Trophoblast cell (in vitro differentiated cells and primary cell): ENCODE results near the gene OTUB1.

Source experiments
- DNase-seq, 2 donors: peaks; one replicate each; pipeline ENCODE4 v3.0.0-alpha.2; 2016
- H2AFZ ChIP-seq: 2 replicates; pipeline ENCODE4 v1.6.1; 2013; ENCODE audit warnings: low read length, moderate library complexity, mild to moderate bottlenecking; ENCODE audit not compliant: insufficient read depth, poor library complexity
- H2AK5ac ChIP-seq: 2 replicates; pipeline ENCODE4 v1.6.1; 2013; ENCODE audit warnings: mild to moderate bottlenecking, low read length
- H2BK120ac ChIP-seq: 2 replicates; pipeline ENCODE4 v1.6.1; 2013; ENCODE audit warnings: low read length, mild to moderate bottlenecking, moderate library complexity; ENCODE audit not compliant: insufficient read depth, poor library complexity
- H2BK12ac ChIP-seq: 2 replicates; pipeline ENCODE4 v1.6.1; 2013; ENCODE audit warnings: mild to moderate bottlenecking, low read length, moderate library complexity
- H2BK5ac ChIP-seq: 2 replicates; pipeline ENCODE4 v1.6.1; 2013; ENCODE audit warnings: low read length, low read depth, moderate library complexity, mild to moderate bottlenecking; ENCODE audit not compliant: poor library complexity
- H3K14ac ChIP-seq: 2 replicates; pipeline ENCODE4 v1.6.1; 2013; ENCODE audit warnings: mild to moderate bottlenecking, low read length
- H3K18ac ChIP-seq: 2 replicates; pipeline ENCODE4 v1.6.1; 2013; ENCODE audit warnings: mild to moderate bottlenecking, low read length
- H3K23ac ChIP-seq: 2 replicates; pipeline ENCODE4 v1.6.1; 2013; ENCODE audit warnings: low read length
- H3K27ac ChIP-seq: 2 replicates; pipeline ENCODE4 v1.5.1; 2013; ENCODE audit warnings: low read depth, mild to moderate bottlenecking, inconsistent platforms, low read length, moderate library complexity
- H3K27me3 ChIP-seq: 2 replicates; pipeline ENCODE4 v1.6.1; 2013; ENCODE audit warnings: inconsistent platforms, mild to moderate bottlenecking, low read length, moderate library complexity; ENCODE audit not compliant: insufficient read depth
- H3K36me3 ChIP-seq, 2 experiments: 1 replicate in 1 of 2; 2 replicates in 1 of 2; pipeline ENCODE4 v1.6.1; 2013; ENCODE audit warnings: low read length in 2 of 2, mild to moderate bottlenecking in 2 of 2, moderate library complexity in 1 of 2; ENCODE audit not compliant: insufficient read depth in 2 of 2, control insufficient read depth in 1 of 2
- H3K4ac ChIP-seq: 2 replicates; pipeline ENCODE4 v1.6.1; 2013; ENCODE audit warnings: low read depth, mild to moderate bottlenecking, low read length, moderate library complexity
- H3K4me1 ChIP-seq, 2 experiments: 1 replicate in 1 of 2; 2 replicates in 1 of 2; pipeline ENCODE4 v1.6.1; 2013; ENCODE audit warnings: low read length in 2 of 2, mild to moderate bottlenecking in 2 of 2, moderate library complexity in 1 of 2; ENCODE audit not compliant: insufficient read depth in 2 of 2, control insufficient read depth in 1 of 2
- H3K4me2 ChIP-seq: 2 replicates; pipeline ENCODE4 v1.6.1; 2013; ENCODE audit warnings: inconsistent platforms, mild to moderate bottlenecking, low read length, moderate library complexity
- H3K4me3 ChIP-seq: 2 replicates; pipeline ENCODE4 v1.5.1; 2013; ENCODE audit warnings: mild to moderate bottlenecking, low read depth, low read length, inconsistent platforms
- H3K79me1 ChIP-seq: one replicate; pipeline ENCODE4 v1.6.1; 2013; ENCODE audit warnings: low read length
- H3K79me2 ChIP-seq: 2 replicates; pipeline ENCODE4 v1.6.1; 2013; ENCODE audit warnings: low read length, mild to moderate bottlenecking; ENCODE audit not compliant: control insufficient read depth, insufficient read depth, poor library complexity
- H3K9ac ChIP-seq: 2 replicates; pipeline ENCODE4 v1.6.1; 2013; ENCODE audit warnings: mild to moderate bottlenecking, low read length
- H3K9me3 ChIP-seq: 2 replicates; pipeline ENCODE4 v1.6.1; 2013; ENCODE audit warnings: low read depth, mild to moderate bottlenecking, control low read depth, inconsistent platforms, low read length; ENCODE audit not compliant: insufficient read depth
- H4K12ac ChIP-seq: 2 replicates; pipeline ENCODE4 v1.6.1; 2013; ENCODE audit warnings: low read depth, mild to moderate bottlenecking, low read length, moderate library complexity
- H4K8ac ChIP-seq: 2 replicates; pipeline ENCODE4 v1.6.1; 2013; ENCODE audit warnings: low read depth, mild to moderate bottlenecking, low read length, moderate library complexity
- H4K91ac ChIP-seq: one replicate; pipeline ENCODE4 v1.6.1; 2013; ENCODE audit warnings: low read depth, mild to moderate bottlenecking, low read length, moderate library complexity
- WGBS: extraction: QIAGEN DNeasy Blood & Tissue Kit; methylation state at CpG from one replicate; pipeline ENCODE4 v1.1.7; 2013; ENCODE audit warnings: missing lambda C conversion rate; ENCODE audit not compliant: insufficient read length, insufficient coverage; ENCODE audit errors: extremely low coverage; 5-methylcytosine and 5-hydroxymethylcytosine counted together

The OTUB1 gene

DNA sequence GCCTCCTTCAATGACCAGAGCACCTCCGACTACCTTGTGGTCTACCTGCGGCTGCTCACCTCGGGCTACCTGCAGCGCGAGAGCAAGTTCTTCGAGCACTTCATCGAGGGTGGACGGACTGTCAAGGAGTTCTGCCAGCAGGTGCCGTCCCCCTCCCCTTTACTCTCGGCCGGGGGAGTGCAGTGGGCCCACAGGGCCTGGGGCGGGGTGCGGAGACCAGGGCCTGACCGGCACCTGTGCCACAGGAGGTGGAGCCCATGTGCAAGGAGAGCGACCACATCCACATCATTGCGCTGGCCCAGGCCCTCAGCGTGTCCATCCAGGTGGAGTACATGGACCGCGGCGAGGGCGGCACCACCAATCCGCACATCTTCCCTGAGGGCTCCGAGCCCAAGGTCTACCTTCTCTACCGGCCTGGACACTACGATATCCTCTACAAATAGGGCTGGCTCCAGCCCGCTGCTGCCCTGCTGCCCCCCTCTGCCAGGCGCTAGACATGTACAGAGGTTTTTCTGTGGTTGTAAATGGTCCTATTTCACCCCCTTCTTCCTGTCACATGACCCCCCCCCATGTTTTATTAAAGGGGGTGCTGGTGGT, 11.0 kb downstream of the OTUB1 start:
- no peak overlapping the region for H2BK5ac ChIP-seq
- H3K36me3 ChIP-seq = peaks cover 49 to 51% of the 10 kb centered on the region in 2 experiments
- no peak overlapping the region for H3K18ac ChIP-seq
- no peak overlapping the region for H3K4me3 ChIP-seq
- peaks cover 15% of the 10 kb centered on the region in 2 experiments for H3K4me1 ChIP-seq
- H3K9ac ChIP-seq = no peak overlapping the region
- H4K8ac ChIP-seq = no peak overlapping the region
- no peak overlapping the region for H3K4me2 ChIP-seq
- H2AFZ ChIP-seq = no peak overlapping the region
- no peak overlapping the region for H4K12ac ChIP-seq
- WGBS = no CpG with 5 or more reads among the region's 27 CpGs
- no peaks in the 10 kb centered on the region for H3K27me3 ChIP-seq
- H2BK120ac ChIP-seq = no peak overlapping the region
- H2BK12ac ChIP-seq = no peak overlapping the region
- no peaks in the 10 kb centered on the region for H3K79me1 ChIP-seq
- H3K4ac ChIP-seq = no peak overlapping the region
- H4K91ac ChIP-seq = no peak overlapping the region
- no peaks in the 10 kb centered on the region for H3K79me2 ChIP-seq
- H3K14ac ChIP-seq = no peak overlapping the region
- H3K9me3 ChIP-seq = no peaks in the 10 kb centered on the region
- no peak overlapping the region for H3K27ac ChIP-seq
- no peak overlapping the region for H3K23ac ChIP-seq
- no peak for DNase-seq
- H2AK5ac ChIP-seq = no peak overlapping the region

- H3K79me2 ChIP-seq = no peaks in the 10 kb centered on the region
- no peak overlapping the region for H4K91ac ChIP-seq
- H3K4ac ChIP-seq = no peak overlapping the region
- DNase-seq = no peak
- H3K9ac ChIP-seq = no peak overlapping the region
- no peak overlapping the region for H3K27ac ChIP-seq
- H3K18ac ChIP-seq = no peak overlapping the region
- no peak overlapping the region for H3K4me3 ChIP-seq
- H2BK12ac ChIP-seq = no peak overlapping the region
- no peaks in the 10 kb centered on the region for H3K79me1 ChIP-seq
- no peaks in the 10 kb centered on the region for H3K27me3 ChIP-seq
- H2BK120ac ChIP-seq = no peak overlapping the region
- H2AK5ac ChIP-seq = no peak overlapping the region
- no CpG with 5 or more reads among the region's 11 CpGs for WGBS
- no peak overlapping the region for H3K4me2 ChIP-seq
- no peak overlapping the region for H4K12ac ChIP-seq
- no peak overlapping the region for H2AFZ ChIP-seq
- no peak overlapping the region for H2BK5ac ChIP-seq
- H4K8ac ChIP-seq = no peak overlapping the region
- peaks cover 2% of the 10 kb centered on the region for H3K9me3 ChIP-seq
- H3K36me3 ChIP-seq = peaks cover 48 to 50% of the 10 kb centered on the region in 2 experiments
- H3K14ac ChIP-seq = no peak overlapping the region
- H3K23ac ChIP-seq = no peak overlapping the region
- peaks cover 15% of the 10 kb centered on the region in 2 experiments for H3K4me1 ChIP-seq
These were observed 11.6 kb downstream of the OTUB1 start for GRCh38 chr11:63997801-63998337.

DNA sequence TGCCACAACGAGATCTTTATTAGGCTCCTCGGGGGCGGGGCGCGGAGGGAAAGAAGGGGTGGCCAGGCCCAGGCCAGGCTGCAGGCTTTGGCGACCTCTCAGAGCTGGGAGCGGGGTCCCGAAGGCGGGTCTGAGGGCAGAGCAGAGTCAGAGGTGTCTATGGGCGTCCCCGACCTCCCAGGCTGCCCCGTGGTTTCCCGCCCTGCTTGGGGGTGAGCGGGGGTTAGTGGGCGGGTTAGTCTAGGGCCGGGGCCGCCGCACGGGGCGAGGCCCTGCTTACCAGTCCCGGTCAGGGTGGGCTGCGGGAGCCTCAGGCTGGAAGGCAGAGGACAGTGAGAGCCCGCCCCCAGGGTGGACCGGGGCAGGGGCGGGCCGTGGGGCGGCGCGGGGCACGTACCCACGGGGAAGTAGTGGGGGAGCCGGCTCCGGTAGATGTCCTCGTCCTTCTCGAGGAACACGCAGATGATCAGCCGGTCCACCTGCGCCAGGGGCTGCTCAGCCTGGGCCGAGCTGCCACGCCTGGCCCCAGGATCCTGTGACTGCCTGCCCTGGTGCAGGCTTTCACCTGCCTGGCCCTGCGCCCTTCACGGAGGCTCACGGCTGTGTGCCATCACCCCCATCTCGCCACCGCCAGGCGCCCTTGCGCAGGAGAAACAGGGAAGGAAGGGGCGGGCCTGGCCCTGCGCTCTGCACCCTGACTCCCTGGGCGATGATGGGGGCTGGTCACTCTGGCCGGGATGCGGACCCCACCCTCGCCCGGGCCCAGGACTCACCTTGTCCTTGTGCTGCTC, 12.5 kb downstream of the OTUB1 start:
- no peak overlapping the region for H3K4ac ChIP-seq
- peaks cover 43 to 44% of the 10 kb centered on the region in 2 experiments for H3K36me3 ChIP-seq
- H3K23ac ChIP-seq = no peak overlapping the region
- H3K27ac ChIP-seq = no peak overlapping the region
- H3K79me2 ChIP-seq = no peaks in the 10 kb centered on the region
- H3K9me3 ChIP-seq = peaks cover 2% of the 10 kb centered on the region
- peak overlapping the region; percentile 59 for H3K4me3 ChIP-seq
- H3K27me3 ChIP-seq = no peaks in the 10 kb centered on the region
- H4K91ac ChIP-seq = no peak overlapping the region
- H3K4me1 ChIP-seq = peaks cover 15% of the 10 kb centered on the region in 2 experiments
- no peak overlapping the region for H2BK120ac ChIP-seq
- WGBS = no CpG with 5 or more reads among the region's 54 CpGs
- no peak overlapping the region for H3K14ac ChIP-seq
- DNase-seq = no peak
- no peak overlapping the region for H4K12ac ChIP-seq
- H2BK5ac ChIP-seq = no peak overlapping the region
- H3K9ac ChIP-seq = no peak overlapping the region
- H3K79me1 ChIP-seq = no peaks in the 10 kb centered on the region
- peak overlapping the region; percentile 73 for H3K4me2 ChIP-seq
- no peak overlapping the region for H3K18ac ChIP-seq
- no peak overlapping the region for H4K8ac ChIP-seq
- H2BK12ac ChIP-seq = no peak overlapping the region
- peak overlapping the region; percentile 16 for H2AK5ac ChIP-seq
- no peak overlapping the region for H2AFZ ChIP-seq

- H3K4me1 ChIP-seq = peaks cover 15% of the 10 kb centered on the region in 2 experiments
- no peak overlapping the region for H3K18ac ChIP-seq
- no peak overlapping the region for H2BK12ac ChIP-seq
- H3K27ac ChIP-seq = no peak overlapping the region
- peak; percentile 92 to 93 for DNase-seq
- H3K9ac ChIP-seq = no peak overlapping the region
- H3K4me3 ChIP-seq = peak overlapping the region; percentile 59
- no peaks in the 10 kb centered on the region for H3K79me2 ChIP-seq
- H4K12ac ChIP-seq = no peak overlapping the region
- H2BK5ac ChIP-seq = no peak overlapping the region
- no peak overlapping the region for H4K91ac ChIP-seq
- no peaks in the 10 kb centered on the region for H3K79me1 ChIP-seq
- H2BK120ac ChIP-seq = no peak overlapping the region
- peaks cover 2% of the 10 kb centered on the region for H3K9me3 ChIP-seq
- H3K36me3 ChIP-seq = peaks cover 38% of the 10 kb centered on the region in 2 experiments
- no CpG with 5 or more reads among the region's 59 CpGs for WGBS
- no peak overlapping the region for H4K8ac ChIP-seq
- H3K14ac ChIP-seq = no peak overlapping the region
- no peak overlapping the region for H2AFZ ChIP-seq
- H3K23ac ChIP-seq = no peak overlapping the region
- H3K4ac ChIP-seq = no peak overlapping the region
- H2AK5ac ChIP-seq = no peak overlapping the region
- H3K27me3 ChIP-seq = no peaks in the 10 kb centered on the region
- H3K4me2 ChIP-seq = peak overlapping the region; percentile 73
These were observed 13.2 kb downstream of the OTUB1 start for GRCh38 chr11:63999349-64000025.
